Skin of body (tissue), 2 donors: Measurements from ENCODE around the gene MTCL1. TPM values are rescaled to one million over a fixed set of nuclear protein-coding genes. Genes with fewer than 3 reads are reported as not detected.

Experiments used
- DNase-seq: peaks from one replicate; lab custom pipeline; 2025; lab: John Stamatoyannopoulos, UW
- total RNA-seq: library from RNA; depleted of rRNA; stranded (reverse); fragments of >200 nt; gene quantifications from one replicate; pipeline ENCODE4 v1.2.3, GENCODE V29; 2014

The MTCL1 gene
- total RNA-seq, 1 donor from 2014 or later = 10.7 TPM

GRCh38 chr18:8791171-8791651 lies 85.9 kb downstream of the MTCL1 start:
- no peak for DNase-seq

DNA sequence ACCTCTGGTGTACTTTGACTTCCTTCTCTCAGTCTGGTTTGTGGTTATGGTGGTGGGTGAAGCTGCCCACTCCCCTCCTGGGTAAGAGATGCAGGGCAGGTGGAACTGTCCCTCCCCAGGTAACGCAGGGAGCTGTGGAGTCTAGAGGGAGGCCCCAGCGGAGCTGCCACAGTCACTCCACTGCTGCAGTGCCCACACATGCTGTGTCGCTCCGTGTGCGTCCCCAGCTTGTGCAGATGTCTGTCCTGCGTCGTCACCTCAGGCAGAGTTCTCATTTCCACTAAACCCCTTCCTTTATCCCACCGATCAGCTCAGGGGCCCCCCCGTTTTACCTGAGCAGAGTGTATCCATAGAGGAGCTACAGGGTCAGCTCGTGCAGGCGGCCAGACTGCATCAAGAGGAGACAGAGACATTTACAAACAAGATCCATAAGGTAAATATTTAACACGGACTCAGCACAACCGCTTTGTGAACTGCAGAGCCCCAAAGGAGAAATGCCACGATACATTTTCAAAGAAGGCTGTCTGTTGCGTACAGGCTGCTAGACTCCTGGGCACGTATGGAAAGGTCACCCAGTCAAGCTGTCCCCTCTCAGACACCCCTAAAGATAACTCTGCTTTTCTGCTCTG lies 87.4 kb downstream of the MTCL1 start:
- DNase-seq = no peak

DNA sequence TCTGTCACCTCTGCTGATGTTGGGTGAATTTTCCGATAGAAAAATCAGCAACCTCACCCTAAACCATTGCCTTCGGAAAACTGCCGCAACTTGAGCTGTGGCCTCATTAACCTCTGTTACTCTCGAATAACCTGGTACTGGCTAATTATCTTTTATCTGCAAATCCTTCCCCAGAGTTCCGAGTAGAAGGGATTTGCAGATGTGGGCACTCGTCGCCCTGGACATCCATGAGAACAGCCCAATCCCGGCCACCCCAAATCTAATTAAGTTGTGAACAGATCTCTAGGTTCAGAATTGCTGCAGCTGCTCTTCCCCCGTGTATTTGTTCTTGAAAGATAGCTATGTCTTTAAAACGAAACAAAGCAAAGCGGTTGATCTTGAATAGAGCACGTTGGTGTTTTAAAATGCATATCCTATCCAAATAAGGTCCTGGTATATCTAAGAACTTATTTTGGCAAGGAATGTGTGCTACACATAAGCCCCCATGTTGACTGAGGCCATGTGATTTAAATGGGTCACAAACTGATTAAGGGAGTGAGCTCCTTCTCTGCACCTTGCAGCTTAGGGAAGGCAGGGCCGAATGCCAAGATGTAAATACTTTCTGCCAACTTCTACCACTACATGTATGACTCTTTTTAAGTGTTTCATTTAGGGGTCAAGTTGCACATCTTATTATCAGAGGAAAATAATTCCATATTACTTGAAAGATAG lies 88.2 kb downstream of the MTCL1 start:
- DNase-seq = no peak

- no peak for DNase-seq
Observed at GRCh38 chr18:8794156-8794933, 89.0 kb downstream of the MTCL1 start.

- DNase-seq = no peak
Observed at GRCh38 chr18:8794934-8795280, 89.6 kb downstream of the MTCL1 start.

DNA sequence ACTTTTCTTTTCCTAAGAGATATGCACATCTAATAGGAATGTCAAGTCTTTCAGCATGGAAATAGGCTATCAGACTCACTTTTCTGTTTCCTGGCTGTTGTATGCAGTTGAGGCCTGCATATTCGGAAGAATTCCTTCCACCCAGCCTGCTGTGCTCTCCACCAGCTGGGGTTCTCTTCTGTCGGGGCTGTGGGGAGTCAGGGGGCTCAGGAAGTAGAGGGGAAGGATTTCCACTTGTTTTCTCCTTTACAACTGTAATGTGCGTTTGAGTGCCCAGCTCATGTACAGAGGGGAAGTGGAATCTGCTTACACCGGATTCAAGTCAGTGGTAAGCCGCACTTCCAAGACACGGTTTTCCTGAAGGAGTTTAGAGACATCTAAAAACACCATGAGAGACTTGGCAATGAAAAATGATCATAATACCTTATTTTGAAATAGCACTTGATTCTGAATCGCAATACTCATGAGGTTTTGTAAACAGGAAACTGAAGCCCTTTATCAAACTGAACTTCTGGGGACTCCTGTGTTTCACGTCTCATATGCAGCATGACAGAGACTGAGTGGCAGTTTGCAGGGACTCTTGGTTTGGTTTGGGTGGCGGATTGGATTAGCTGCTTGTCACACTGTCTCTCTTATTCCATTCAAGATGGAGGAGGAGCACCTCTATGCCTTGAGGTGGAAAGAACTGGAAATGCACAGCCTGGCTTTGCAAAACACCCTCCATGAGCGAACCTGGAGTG lies 90.4 kb downstream of the MTCL1 start:
- DNase-seq = no peak

DNA sequence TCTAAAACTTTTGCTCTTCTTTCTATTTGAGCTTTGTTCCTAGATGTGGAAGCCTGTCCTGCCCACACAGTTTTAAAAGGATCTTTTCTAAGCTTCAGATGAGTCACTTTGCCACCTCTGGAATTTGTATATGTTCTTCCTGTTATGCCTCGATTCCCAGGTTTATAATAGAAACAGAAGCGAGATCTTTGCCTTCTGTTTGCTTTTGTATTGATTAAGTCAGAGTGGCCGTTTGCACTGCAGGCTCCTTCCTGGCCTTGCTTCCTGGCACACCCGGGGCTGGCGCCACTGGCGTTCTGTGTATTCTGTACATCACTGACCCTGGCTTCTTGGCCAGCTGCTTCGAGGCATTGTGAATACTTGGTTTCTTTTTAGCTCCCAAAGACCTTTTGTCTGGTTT lies 91.8 kb downstream of the MTCL1 start:
- DNase-seq = no peak

DNA sequence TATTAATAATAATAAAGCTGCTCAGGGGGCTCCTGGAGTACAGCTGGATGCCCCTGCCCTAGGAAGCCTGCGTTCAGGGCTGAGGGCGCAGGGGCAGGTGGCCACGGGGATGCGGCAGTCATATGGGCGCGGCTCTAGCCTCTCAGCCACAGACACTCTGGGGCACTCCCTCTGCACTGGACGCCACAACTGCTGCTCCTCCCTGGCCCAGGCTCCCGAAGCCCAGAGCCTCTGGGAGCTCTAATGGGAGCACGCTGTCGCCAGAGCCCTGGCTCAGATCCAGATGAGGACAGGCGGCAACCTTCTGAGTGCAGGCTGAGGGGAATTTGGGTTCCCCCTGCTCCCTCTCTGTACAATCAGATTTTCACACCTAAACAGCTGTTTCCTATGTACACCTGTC lies 93.6 kb downstream of the MTCL1 start:
- DNase-seq = no peak

DNA sequence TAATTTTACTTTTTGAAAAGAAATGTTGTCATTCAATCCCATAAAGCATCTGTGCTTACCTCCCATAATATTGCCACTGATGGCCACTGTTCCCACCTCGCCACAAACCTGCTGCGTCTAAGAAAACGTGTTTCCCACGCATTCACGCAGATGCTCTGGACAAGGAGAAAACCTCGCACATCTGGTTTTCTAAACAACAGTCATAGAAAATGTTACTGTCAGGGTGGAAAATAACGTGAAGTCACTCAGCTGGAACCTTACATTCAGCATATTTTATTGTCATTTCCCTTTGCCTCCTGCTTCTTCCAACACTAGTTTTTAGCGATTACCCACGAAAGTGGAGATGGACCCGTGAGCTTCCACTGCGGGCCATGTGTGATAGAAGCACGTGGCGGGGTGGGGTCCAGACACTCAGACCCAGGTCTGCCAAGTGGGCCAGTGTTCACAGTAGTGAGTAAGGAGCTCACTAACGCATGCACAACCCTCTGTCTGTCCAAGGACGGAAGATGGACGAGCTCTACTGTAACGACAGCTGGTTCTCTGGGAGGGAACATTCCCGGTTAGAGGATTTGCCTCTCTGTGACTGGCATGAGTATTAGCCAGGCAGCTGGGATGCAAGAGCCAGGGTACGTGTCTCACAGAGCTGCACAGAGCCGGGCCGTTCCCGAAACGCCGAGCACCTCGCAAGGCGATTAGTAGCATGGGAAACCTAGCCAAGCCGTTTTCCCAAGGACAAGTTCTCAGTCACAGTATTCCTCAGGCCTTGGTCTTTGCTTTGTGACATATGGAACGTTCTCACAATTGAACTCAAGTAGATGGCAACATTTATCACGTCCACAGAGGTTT lies 94.5 kb downstream of the MTCL1 start:
- DNase-seq = peak; percentile 61

- DNase-seq = peak; percentile 38
Observed at GRCh38 chr18:8800445-8800844, 95.1 kb downstream of the MTCL1 start.

DNA sequence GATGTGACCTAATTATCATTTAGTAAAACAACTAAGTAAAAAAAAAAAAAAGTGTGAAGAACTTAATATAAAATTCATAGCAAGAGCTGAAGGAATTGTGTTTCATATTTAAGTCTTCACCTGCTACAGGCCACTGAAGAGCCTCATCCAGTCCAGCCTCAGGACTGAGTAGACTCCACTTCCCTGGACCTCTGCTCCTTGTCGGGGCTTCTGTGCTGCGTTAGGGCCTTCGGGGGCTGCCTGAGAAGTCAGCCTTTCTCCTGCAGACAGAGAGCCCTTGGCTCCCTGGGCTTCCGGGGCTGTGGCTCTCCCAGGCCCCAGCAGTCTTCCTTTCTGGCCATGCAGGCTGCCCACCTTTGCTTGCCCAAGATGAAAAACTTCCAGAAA lies 95.5 kb downstream of the MTCL1 start:
- DNase-seq = no peak

DNA sequence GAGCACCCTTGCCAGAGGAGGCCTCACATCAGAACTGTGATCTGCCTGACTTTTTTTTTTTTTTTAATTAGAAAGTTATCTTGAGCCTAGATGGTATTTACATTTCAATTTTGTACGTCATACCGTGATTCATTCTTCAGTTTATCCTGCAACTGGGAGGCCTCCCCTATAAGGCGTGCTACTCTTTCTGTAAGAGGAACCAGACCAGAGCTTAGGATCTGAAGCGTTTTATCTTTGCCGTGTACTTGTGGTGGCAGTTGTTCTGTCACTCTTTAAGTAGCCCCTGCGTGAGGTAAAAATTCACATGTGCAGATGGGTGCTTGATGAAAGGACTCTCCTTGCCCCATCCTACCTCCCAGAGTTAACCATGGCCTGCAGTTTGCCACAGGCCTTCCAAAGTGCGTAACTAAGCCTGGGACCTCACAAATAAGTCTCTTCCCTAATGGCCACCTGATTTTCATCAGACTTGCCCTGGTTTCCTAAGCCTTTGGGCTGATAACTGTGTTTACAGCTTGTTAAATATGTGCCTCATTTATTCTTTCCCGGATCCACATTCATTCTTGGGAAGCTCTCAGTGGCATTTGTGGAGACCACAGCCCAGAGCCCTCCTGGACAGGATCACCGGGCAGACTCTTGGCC lies 96.0 kb downstream of the MTCL1 start:
- DNase-seq = no peak

DNA sequence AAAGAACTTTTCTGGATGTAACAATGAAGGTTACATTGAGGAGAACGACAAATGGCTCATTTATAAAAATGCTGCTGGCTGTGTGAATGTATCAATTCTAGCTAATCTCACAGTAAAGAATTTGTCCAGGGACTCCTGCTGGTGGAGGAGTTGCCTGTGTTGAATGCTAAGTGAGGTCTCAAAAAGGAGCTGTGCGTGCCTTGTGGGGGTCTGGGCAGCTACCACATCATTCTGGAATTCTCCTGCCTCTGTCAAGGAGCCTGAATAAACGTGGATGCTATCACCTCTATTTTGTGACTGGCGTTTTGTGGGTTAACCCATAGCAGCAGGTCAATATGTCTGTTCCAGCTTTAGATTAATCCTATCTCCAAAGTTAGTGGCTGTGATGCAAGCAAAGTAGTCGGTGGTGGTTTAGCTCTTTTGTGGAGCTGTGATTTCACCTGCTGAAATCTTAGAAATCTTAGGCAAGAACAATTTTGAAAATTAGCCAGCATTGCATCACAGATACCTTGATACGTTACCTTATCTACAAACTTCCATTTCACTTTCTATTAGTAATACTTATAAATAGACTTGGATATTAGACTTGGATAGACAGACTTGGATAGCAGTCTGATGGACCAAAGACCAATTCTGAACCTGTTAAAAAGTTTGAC lies 96.8 kb downstream of the MTCL1 start:
- DNase-seq = no peak

DNA sequence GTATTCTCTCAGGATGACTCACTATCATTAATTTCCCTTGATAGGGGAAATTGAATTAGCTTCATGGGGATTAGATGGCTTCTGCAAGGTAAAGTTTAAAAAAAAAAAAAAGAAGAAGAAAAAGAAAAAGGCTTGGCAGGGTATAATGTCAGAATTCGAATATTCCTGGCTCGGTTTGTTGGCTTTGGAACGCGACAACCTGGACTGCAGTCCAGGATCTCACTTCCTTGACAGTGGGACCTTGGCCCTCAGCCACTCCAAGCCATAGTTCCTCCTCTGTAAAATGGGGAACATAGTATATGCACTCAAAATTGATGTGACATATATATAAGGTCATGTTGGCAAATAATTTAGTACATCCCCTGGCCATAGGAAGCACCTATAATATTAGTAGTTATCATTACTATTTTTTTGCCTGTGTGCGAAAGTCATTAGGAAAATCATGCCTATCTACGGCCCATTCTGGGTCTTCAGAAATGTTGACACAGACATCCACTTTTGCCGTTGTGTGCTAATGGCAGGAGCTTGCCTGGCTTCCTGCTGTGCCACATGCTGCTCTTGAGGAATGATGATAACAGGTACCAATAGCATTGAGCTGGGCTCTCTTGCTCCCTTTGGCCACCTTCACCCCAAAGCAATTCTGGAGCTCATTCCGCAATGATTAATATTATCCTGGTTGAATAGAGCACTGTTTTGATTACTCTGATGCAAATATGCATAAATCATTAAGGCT lies 97.9 kb downstream of the MTCL1 start:
- DNase-seq = no peak

- DNase-seq = no peak
Observed at GRCh38 chr18:8803957-8804356, 98.6 kb downstream of the MTCL1 start.

GRCh38 chr18:8805552-8805951 lies 100.2 kb downstream of the MTCL1 start:
- no peak for DNase-seq

GRCh38 chr18:8806100-8806797 lies 100.9 kb downstream of the MTCL1 start:
- no peak for DNase-seq

DNA sequence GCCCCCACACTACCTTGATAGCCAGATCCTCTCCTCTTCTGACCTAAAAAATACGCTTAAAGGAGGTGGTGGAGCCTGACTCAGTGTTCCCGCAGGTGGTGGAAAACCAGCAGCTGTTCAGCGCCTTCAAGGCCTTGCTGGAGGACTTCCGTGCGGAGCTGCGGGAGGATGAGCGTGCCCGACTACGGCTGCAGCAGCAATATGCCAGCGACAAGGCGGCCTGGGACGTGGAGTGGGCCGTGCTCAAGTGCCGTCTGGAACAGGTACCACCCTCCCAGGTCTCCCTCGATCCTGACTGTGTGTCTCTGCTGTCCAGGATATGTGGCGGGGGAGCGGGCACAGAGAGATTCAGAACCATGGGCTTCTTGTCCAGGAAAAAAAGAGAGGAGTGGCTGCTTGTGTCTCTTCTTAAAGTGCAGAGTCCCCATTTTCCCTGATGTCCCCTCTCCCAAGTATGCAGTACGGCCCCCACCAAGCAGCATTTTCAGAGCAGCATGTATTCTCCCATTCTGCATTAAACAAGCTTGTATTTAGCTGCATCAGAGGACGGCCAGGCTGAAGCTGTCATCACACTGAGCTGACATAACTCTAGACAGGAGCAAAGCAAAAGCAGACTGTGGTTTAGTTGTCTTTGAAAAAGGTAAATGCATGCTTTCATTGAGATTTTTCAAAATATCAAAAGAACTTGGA lies 101.6 kb downstream of the MTCL1 start:
- no peak for DNase-seq
